DMS79 treated with DMSO at 0.1 percent for 48 hours (cell line): ENCODE measurements around the gene OTULIN.

Experiments
- DNase-seq: peaks from one replicate; lab custom pipeline; 2025; lab: John Stamatoyannopoulos, UW

The OTULIN gene

DNA sequence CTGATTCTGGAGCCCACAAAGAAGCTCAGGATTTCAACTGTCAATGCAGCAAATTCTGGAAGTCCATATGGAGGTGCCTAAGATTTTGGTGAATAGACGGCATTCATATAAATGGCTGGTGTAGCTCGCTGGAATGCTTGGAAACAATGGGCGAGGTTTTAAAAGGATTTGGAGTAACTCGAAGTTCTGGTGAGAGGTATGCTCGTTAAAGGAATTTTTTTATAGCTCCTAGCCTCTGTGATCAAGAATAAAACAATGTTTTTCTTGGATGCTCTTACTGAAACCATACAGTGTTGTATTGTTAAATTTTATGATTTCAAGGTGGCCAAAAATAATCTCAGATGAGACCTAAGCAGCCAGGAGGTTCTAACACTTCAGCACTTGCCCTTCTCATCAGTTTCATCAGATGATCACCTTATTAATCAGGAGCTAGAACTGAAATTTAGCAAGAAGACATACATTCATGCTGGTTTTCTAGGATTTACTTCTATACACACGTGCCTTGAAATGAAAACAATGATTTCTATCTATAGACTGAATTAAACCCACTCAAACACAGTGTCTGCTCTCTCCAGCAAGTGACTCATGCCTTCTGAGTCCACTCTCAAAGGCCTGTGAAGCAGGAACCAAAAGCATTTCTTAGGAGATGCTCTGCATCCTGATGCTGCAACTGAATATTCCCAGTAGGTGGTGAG is 79.2 kb downstream of the OTULIN start:
- DNase-seq = no peak

DNA sequence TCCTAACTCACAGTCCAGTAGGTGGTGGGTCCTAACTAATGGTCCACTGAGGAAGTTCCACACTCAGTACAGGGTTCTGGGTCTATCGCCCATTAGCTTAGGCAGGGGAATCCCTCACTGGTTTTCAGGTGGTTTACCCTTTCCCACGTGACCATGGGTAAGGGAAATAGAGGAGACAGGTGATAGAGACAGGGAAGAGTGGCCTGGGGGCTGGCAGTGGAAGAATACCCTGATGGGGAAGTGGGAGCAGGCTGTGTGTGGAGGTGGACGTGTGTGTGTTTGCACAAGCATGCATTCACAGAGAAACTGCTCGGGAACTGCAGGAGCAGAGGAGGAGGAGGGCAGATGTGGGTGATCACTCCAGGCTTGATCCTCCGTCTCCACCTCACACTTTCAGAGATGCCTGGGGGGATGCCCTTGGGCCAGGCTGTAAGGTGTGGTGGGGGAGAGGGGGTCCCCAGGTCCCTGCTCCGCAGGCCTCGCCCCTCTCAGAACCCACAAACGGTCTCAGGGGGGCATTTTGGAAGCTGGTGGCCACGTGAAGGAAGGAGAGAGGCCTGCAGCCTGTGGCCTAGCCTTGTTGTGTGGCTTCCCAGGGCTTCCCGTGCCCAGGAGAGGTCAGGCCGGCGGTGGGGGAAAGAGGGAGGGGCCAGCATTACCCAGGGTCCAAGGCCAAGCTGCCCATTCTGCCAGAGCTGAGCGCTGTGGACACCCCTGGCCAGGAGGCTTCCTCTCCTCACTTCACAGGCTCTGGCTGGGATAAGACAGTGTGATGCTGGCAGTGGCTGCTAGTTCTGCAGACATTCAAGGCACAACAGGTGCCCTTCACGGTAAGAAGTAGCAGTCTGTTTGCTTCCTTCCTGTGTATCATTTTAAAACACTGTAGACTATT is 80.0 kb downstream of the OTULIN start:
- DNase-seq = no peak

DNA sequence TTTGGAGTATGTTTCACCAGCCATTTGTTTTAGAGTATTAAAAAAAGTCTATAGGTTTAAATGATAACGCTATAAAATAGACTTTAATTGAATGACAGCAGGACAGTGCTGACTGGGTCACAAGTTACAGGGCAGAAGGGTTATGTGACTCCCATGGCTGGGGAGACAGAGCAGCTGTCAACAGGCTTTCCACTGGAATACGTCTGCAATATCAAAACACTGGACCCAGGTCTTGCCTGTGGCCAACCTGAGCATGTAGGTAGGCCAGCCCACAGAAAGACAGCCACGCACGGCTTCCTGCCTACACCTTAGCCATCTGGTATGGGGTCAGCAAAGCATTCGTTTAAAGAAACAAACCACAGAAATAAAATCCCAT is 80.7 kb downstream of the OTULIN start:
- no peak for DNase-seq

DNA sequence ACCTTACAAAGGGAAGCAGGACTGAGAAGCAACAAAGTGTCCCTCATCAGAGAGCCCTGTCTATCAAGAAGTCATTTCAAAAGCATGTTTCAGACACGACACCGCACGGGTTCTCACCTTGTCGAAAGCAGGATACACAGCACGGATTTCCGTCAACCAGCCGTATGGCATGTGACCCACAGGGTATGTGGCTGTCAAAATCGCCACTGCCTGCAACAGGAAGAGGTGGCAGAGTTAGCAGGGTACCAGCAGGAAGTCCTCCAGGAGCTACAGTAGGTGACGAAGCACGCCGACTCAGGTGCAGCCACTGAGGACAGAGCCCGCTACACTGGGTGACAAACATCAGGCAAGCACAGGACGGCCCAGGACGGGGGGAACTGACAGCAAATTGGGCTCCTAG is 81.2 kb downstream of the OTULIN start:
- no peak for DNase-seq

DNA sequence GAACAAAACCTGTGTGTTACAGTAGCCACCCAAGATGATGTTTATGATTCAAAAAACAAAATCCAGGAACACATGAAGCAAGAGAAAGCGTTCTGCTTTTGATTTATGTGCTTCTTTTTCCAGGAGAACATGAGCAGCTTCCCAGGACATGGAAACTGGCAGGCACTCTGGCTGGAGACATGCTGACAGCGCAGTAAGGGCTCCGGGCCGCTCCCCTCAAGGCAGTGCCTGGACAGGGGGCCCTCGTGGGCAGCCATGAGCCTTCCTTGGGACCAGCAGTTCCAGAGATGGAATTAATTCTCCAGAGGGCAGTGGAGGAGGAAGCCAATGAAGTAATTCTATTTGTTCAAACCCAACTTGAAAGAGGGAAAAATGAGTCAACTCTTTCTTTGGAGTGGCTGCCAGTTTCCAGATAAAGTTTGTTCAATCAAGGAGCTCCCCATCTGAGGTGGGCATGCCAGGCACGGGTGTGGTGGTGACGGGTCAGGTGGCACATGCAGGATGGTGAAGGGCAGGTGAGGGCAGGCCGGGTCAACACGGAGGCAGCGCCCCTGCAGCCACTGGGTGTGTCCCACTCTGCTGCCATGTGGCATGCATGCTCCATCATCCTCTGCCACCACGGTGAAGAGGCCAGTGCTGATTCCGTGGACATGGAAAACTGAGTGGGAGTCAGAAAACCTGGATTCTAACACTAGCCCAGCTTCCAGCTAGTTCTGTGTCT is 83.8 kb downstream of the OTULIN start:
- DNase-seq = no peak
